ENCODE measurements around the gene SLC8A1. TPM values are rescaled to one million over a fixed set of nuclear protein-coding genes. Genes with fewer than 3 reads are reported as not detected.

Gene SLC8A1
- total and polyA plus RNA-seq, 5 experiments from 2014 or later: 0.22 to 0.34 TPM; not detected in 3

DNA sequence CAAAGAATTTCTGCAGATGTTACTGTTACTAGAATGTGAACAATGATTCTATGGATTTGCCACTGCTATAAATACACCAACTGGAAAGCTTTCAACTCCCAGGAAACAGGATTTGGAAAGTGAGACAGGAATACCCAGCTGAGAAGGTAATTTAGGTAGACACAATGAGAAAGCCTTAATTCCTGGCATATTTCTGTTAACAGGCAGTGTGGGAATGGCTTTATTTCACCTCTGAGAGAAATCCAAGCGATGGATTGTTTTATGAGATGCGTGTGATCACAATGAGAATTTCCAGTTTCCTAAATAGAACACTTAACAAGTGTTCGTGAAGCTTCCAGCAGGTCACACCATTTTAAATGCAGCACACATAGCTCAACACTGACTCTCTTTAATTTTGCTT, 133.0 kb downstream of the SLC8A1 start:
- DNase-seq: no peak
- Mint-ChIP-seq H3K27me3 (no peaks in the 10 kb centered on the region), H3K4me3 (no peak overlapping the region), H3K27ac (no peak overlapping the region), H3K9me3 (peaks cover 0 to 14% (median 0%) of the 10 kb centered on the region in 9 donors), H3K36me3 (no peaks in the 10 kb centered on the region), H3K4me1 (no peaks in the 10 kb centered on the region)
- ATAC-seq: no peak
- POLR2A ChIA-PET: no interaction called here

DNA sequence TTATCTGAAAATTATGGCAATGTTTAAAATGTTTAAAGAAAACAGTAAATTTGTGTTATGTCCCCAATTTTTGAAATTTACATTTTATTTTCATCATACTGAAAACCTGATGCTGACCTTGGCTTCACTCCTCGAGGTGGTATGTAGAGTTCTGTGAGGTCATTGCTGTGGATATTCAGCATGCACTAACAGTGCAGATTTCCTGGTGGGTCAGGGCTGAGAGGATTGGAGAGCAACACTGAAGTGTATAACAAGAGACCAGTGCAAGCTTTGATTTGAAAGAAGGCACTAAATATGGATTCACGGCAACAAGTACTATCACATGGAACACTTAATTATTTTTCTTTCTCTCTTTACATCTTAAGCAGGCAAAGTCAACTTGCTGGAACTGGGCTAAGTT, 134.1 kb downstream of the SLC8A1 start:
- H3K36me3 Mint-ChIP-seq: no peaks in the 10 kb centered on the region
- ATAC-seq (no peak), DNase-seq (no peak)
- H3K4me1 Mint-ChIP-seq: no peaks in the 10 kb centered on the region
- no peak overlapping the region for H3K4me3 Mint-ChIP-seq
- no peaks in the 10 kb centered on the region for H3K27me3 Mint-ChIP-seq
- POLR2A ChIA-PET: no interaction called here
- H3K27ac Mint-ChIP-seq: no peak overlapping the region
- H3K9me3 Mint-ChIP-seq: peaks cover 0 to 14% (median 5%) of the 10 kb centered on the region in 9 donors

DNA sequence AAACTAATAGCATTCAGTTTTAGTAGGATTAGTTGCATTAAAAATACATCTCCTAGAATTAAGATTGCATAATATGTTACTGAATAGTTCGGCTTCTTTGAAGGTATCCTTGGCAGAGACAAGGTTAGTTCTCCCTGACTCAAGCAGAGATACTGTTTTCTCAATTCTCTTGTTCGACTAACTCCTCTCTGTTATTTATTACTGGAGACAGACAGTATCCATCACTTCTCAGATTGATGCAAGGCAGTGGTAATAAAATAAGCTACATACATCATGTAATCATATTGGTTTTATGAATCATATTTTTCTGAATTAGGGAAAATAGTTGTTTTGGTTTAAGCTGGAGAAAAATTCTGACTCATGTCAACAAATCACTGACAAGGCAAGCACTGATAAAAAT, 134.8 kb downstream of the SLC8A1 start:
- no peaks in the 10 kb centered on the region for H3K36me3 Mint-ChIP-seq
- H3K4me1 Mint-ChIP-seq: no peaks in the 10 kb centered on the region
- H3K27me3 Mint-ChIP-seq: no peaks in the 10 kb centered on the region
- H3K9me3 Mint-ChIP-seq: peaks cover 0 to 14% (median 5%) of the 10 kb centered on the region in 9 donors
- H3K4me3 Mint-ChIP-seq: no peak overlapping the region
- no peak for ATAC-seq
- POLR2A ChIA-PET: no interaction called here
- H3K27ac Mint-ChIP-seq: no peak overlapping the region
- no peak for DNase-seq

DNA sequence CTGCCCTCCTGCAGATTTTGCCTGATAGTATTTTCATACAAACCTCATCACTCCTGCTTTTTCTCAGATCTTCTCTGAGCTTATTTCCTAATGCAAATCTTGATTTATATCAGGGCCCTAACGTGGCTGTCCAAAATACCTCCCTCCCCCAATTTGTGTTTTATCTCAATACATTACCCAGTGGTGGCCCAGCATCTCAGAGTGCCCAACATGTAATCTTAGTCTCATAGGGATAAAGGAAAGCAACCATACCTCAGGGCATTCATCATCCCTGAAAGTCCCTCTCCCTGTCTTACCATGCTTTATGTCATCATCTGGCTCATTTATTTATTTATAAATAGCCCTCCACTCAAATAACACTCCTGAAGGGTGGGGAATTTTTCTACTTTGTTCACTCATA, 135.3 kb downstream of the SLC8A1 start:
- no peak overlapping the region for H3K4me3 Mint-ChIP-seq
- no peaks in the 10 kb centered on the region for H3K4me1 Mint-ChIP-seq
- H3K27me3 Mint-ChIP-seq: peaks cover 0 to 1% (median 0%) of the 10 kb centered on the region in 5 donors
- H3K9me3 Mint-ChIP-seq: peaks cover 0 to 14% (median 5%) of the 10 kb centered on the region in 9 donors
- DNase-seq: no peak
- POLR2A ChIA-PET: no interaction called here
- no peak for ATAC-seq
- H3K27ac Mint-ChIP-seq: no peak overlapping the region
- H3K36me3 Mint-ChIP-seq: no peaks in the 10 kb centered on the region

DNA sequence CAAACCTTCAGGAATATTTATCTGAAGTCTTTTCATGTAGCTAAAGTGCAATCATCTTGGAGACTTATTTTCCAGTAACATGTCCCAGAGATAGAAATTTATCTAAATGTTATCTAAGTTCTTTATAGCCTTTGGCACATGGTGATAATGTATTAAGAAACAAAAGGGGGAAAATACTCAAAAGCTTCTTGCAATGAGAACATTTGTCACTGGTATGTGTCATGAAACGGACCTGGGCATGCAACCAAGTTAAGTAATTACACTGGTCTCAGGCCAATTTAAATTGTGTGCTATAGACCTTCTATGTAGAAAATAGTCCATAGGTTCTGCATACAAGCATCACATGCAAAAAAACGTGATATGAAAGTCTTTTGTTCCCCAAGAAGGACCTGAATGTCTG, 136.2 kb downstream of the SLC8A1 start:
- H3K27me3 Mint-ChIP-seq: peaks cover 0 to 1% (median 0%) of the 10 kb centered on the region in 5 donors
- H3K4me1 Mint-ChIP-seq: no peaks in the 10 kb centered on the region
- no peak overlapping the region for H3K4me3 Mint-ChIP-seq
- peaks cover 0 to 14% (median 5%) of the 10 kb centered on the region in 9 donors for H3K9me3 Mint-ChIP-seq
- H3K36me3 Mint-ChIP-seq: no peaks in the 10 kb centered on the region
- no peak overlapping the region for H3K27ac Mint-ChIP-seq
- POLR2A ChIA-PET: no interaction called here
- DNase-seq (no peak), ATAC-seq (no peak)

DNA sequence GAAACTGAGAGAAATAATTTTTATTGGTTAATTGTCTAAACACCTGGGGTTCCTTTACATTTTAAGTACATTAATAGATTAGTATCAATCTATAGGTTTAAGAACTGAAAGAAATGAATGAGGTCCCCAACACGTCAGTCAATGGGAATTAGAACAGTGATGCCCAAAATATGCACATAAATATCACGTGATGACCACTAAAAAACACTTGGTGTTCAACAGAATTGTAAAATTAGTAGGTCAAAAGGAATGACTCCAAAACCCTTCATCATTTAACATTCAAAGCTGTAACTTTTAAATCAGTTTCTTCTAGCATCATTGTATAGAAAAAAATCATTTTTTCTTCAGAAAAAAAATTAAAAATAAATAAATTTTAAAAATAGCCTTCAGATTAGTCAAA, 140.9 kb downstream of the SLC8A1 start:
- Mint-ChIP-seq H3K4me3 (no peak overlapping the region), H3K4me1 (no peaks in the 10 kb centered on the region), H3K27ac (no peak overlapping the region), H3K9me3 (peaks cover 0 to 14% (median 4%) of the 10 kb centered on the region in 9 donors), H3K36me3 (no peaks in the 10 kb centered on the region), H3K27me3 (peaks cover 0 to 1% (median 0%) of the 10 kb centered on the region in 5 donors)
- ATAC-seq (no peak), DNase-seq (no peak)
- POLR2A ChIA-PET: no interaction called here

DNA sequence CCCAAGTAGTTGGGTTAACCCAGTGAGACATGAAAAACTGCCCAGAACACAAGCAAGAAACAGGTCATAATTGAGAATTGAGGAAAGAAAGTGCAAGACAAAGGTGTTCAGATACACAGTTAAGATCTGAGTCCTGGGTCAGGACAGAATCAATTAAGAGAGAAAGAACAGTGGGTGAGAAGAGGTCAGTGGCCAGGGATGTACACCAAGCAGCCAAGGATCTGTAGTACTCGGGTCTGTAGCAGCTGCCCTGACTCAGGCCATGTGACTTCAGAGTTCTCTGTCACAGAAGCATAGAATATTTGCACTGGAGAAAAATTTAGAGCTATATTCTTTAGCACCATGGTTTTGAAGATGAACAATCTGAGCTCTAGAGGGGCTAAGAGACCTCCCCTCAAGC, 141.6 kb downstream of the SLC8A1 start:
- no peak overlapping the region for H3K27ac Mint-ChIP-seq
- peaks cover 0 to 1% (median 0%) of the 10 kb centered on the region in 5 donors for H3K27me3 Mint-ChIP-seq
- H3K9me3 Mint-ChIP-seq: peaks cover 0 to 10% (median 1%) of the 10 kb centered on the region in 9 donors
- H3K36me3 Mint-ChIP-seq: no peaks in the 10 kb centered on the region
- no peak for DNase-seq
- H3K4me1 Mint-ChIP-seq: no peaks in the 10 kb centered on the region
- no peak for ATAC-seq
- POLR2A ChIA-PET: no interaction called here
- H3K4me3 Mint-ChIP-seq: no peak overlapping the region

DNA sequence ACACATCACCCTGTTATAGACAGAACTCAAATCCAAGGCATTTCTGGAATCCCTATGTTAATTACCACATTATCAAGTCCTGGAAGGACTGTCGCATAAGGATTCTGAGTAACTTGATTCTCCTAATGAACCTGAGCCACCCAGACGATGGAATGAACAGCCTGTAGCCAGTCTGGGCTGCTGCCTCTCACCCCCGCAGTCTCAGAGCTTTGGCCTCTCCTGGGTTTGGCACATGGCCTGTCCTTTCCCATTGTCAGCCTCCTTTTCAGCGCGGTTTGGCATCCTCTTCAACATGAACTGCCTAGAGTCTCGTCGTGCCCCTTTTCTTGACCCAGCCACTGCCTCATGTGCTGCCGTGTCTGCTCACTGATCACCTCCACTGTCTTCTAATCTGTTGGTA, 147.6 kb downstream of the SLC8A1 start:
- Mint-ChIP-seq H3K27me3 (peaks cover 0 to 2% (median 0%) of the 10 kb centered on the region in 5 donors), H3K9me3 (no peaks in the 10 kb centered on the region), H3K4me1 (no peaks in the 10 kb centered on the region), H3K27ac (no peak overlapping the region), H3K4me3 (no peak overlapping the region), H3K36me3 (no peaks in the 10 kb centered on the region)
- POLR2A ChIA-PET: no interaction called here
- DNase-seq (no peak), ATAC-seq (no peak)

DNA sequence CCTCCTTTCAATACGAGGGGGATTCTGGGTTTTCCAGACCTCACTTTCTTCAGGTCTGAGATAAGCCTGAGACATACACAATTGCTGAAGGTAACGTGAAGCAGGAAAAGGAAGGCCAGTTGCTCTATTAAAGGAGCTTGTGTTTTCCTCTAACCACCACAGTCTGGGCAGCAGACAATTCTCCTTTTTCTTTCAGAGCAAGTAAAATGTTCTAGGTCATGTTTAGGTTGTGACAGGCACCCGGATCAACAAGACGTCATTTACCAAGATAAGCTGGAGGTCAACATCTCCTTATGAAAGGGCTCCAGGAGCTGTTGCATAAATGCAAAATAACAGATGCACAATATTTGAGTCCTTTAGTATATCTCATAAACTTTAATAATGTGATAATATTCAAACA, 148.1 kb downstream of the SLC8A1 start:
- POLR2A ChIA-PET: no interaction called here
- no peak overlapping the region for H3K27ac Mint-ChIP-seq
- DNase-seq (no peak), ATAC-seq (no peak)
- H3K36me3 Mint-ChIP-seq: no peaks in the 10 kb centered on the region
- H3K4me1 Mint-ChIP-seq: no peaks in the 10 kb centered on the region
- H3K27me3 Mint-ChIP-seq: peaks cover 0 to 2% (median 0%) of the 10 kb centered on the region in 5 donors
- no peaks in the 10 kb centered on the region for H3K9me3 Mint-ChIP-seq
- no peak overlapping the region for H3K4me3 Mint-ChIP-seq

DNA sequence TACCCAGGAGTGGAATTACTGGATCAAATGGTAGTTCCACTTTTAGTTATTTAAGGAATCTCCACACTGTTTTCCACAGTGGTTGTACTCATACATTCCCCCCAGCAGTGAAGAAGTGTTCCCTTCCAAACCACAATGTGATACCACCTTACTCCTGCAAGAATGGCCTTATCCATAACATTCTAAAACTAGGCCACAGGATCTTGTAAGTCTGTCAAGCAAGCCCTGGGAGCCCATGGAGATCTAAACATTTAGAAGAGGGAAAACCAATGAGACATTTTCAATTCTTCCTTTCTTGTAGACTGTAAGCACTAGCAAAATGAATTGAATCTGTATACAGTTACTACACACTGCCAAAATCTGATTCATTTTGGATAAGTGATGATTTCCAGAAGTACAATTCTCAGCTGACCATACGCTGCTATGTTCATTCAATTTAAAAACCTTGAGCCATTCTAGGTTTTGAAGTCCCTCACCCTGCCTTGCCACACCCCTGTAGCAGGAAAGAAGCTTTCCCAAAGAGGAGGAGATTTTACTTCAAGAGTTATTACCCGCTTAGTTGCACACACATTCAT, 149.1 kb downstream of the SLC8A1 start:
- Mint-ChIP-seq H3K27ac (no peak overlapping the region), H3K36me3 (no peaks in the 10 kb centered on the region)

DNA sequence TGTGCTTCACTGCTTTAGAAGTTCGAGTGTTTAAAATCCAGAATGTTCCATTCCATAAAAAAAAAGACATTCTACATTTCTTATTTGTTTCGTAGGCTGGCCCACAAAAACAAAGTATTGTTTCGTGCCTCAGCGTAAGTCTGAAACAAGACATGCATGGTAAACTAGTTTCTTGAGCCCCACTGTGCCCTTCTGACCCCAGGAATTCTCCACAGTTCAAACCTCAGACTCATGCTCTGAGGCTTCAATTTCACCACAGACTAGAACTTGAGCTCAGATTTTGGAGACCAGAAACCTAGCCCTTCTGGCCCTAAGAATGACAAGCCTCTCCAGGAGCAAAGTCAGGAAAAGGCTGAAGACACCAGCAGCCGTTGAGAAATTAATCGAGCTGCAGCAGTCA, 151.5 kb downstream of the SLC8A1 start:
- POLR2A ChIA-PET: no interaction called here
- no peaks in the 10 kb centered on the region for H3K4me1 Mint-ChIP-seq
- no peak overlapping the region for H3K4me3 Mint-ChIP-seq
- H3K27ac Mint-ChIP-seq: no peak overlapping the region
- DNase-seq: no peak
- no peaks in the 10 kb centered on the region for H3K9me3 Mint-ChIP-seq
- H3K27me3 Mint-ChIP-seq: peaks cover 0 to 2% (median 0%) of the 10 kb centered on the region in 5 donors
- no peaks in the 10 kb centered on the region for H3K36me3 Mint-ChIP-seq
- ATAC-seq: no peak

More for the DNA sequence above, 149.1 kb downstream of the SLC8A1 start:
- Mint-ChIP-seq H3K4me3 (no peak overlapping the region), H3K9me3 (no peaks in the 10 kb centered on the region), H3K4me1 (no peaks in the 10 kb centered on the region), H3K27me3 (peaks cover 0 to 2% (median 0%) of the 10 kb centered on the region in 5 donors)
- POLR2A ChIA-PET: no interaction called here
- DNase-seq (no peak), ATAC-seq (no peak)

DNA sequence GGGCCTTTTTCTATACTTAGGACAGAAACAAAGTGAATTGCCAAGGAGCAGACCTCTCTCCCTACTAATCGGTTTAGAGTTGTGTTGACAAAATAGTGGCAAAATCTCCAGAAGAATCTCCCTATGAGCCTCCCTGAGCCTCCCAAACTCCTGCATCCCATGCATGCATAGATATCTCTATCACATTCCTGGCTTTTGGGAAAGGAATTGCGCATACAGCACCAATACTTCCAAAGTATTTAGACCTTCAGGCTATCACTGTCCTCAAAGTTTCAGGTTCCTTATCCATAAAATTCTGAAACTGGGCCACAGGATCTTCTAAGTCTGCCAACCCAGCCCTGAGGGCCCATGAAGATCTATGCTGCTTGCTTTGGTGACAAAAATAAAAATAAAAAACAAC, 152.1 kb downstream of the SLC8A1 start:
- no peak for ATAC-seq
- POLR2A ChIA-PET: no interaction called here

DNA sequence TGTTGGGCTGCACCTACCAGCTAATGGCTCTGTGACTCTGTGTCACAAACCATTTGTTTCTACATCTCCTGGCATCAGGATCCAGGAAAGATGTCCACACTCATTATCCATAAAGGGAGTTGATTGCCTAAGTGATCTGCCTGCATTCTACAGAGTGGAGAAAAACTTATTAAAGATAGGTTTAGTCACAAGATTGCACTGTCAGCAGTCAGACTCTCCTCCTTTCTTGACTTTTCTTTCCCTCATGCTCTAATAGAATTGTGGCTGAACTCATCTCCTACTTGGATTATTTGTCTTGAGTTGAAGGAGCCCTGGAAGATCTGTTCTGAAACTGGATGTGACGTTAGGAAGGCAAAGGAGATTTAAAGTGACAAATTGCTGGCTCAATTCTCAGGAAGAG, 152.7 kb downstream of the SLC8A1 start:
- Mint-ChIP-seq H3K4me3 (no peak overlapping the region), H3K27ac (no peak overlapping the region), H3K27me3 (peaks cover 0 to 2% (median 0%) of the 10 kb centered on the region in 5 donors), H3K9me3 (no peaks in the 10 kb centered on the region), H3K4me1 (no peaks in the 10 kb centered on the region), H3K36me3 (no peaks in the 10 kb centered on the region)
- ATAC-seq (no peak), DNase-seq (no peak)
- POLR2A ChIA-PET: no interaction called here

More for the DNA sequence above, 152.1 kb downstream of the SLC8A1 start:
- Mint-ChIP-seq H3K4me3 (no peak overlapping the region), H3K36me3 (no peaks in the 10 kb centered on the region), H3K9me3 (no peaks in the 10 kb centered on the region), H3K4me1 (no peaks in the 10 kb centered on the region), H3K27ac (no peak overlapping the region), H3K27me3 (peaks cover 0 to 2% (median 0%) of the 10 kb centered on the region in 5 donors)
- DNase-seq: no peak

DNA sequence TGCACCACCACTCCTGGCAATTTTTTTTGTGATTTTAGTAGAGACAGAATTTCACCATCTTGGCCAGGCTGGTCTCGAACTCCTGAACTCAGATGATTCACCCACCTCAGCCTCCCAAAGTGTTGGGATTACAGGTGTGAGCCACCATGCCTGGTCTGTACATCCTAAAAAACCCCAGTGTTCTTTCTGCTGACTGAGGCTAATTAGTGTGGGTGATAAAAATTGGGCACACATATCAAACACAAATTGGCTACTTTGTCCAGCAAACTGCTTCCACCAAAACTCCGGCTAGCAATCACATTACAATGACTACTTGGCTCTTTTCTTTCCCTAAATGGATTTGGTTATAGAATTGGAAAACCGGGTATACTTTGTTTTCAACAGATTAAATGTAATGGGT, 153.9 kb downstream of the SLC8A1 start:
- Mint-ChIP-seq H3K27ac (no peak overlapping the region), H3K4me3 (no peak overlapping the region), H3K27me3 (peaks cover 0 to 2% (median 0%) of the 10 kb centered on the region in 5 donors), H3K36me3 (no peaks in the 10 kb centered on the region), H3K4me1 (no peaks in the 10 kb centered on the region), H3K9me3 (no peaks in the 10 kb centered on the region)
- DNase-seq: no peak
- no peak for ATAC-seq
- POLR2A ChIA-PET: no interaction called here

Data from naive thymus-derived CD8-positive, alpha-beta T cell (primary cell).